CD4-positive, alpha-beta T cell treated with Interferon alpha-2 for 1 hour (primary cell): ENCODE data around the gene UNC13D.
"Not testable (repeated sequence)": the region's sequence is repeated elsewhere in the genome, so short reads cannot be mapped to it uniquely, and the experiment has no call there.

Experiments
- DNase-seq, 2 donors: peaks; one replicate each; pipeline ENCODE4 v3.0.0-alpha.2; 2020 to 2022

The UNC13D gene

GRCh38 chr17:75819116-75819515, 25.1 kb downstream of the UNC13D start:
- no peak for DNase-seq

- DNase-seq = no peak
These were observed 25.8 kb downstream of the UNC13D start for GRCh38 chr17:75818326-75818885.

GRCh38 chr17:75817571-75817970, 26.6 kb downstream of the UNC13D start:
- no peak for DNase-seq

- no peak for DNase-seq
These were observed 27.5 kb downstream of the UNC13D start for GRCh38 chr17:75816693-75817092.

- no peak for DNase-seq
These were observed 28.8 kb downstream of the UNC13D start for GRCh38 chr17:75815399-75815798.

GRCh38 chr17:75814900-75815373, 29.3 kb downstream of the UNC13D start:
- DNase-seq = no peak

- no peak for DNase-seq
These were observed 30.2 kb downstream of the UNC13D start for GRCh38 chr17:75814021-75814395.

- DNase-seq = no peak
These were observed 30.9 kb downstream of the UNC13D start for GRCh38 chr17:75813081-75814020.

GRCh38 chr17:75812096-75813013, 31.8 kb downstream of the UNC13D start:
- no peak for DNase-seq

GRCh38 chr17:75811174-75811573, 33.0 kb downstream of the UNC13D start:
- DNase-seq = no peak

GRCh38 chr17:75810756-75811155, 33.4 kb downstream of the UNC13D start:
- DNase-seq = not testable (repeated sequence)

- DNase-seq = no peak
These were observed 34.0 kb downstream of the UNC13D start for GRCh38 chr17:75810216-75810615.

GRCh38 chr17:75809631-75810111, 34.5 kb downstream of the UNC13D start:
- no peak for DNase-seq

GRCh38 chr17:75808905-75809621, 35.1 kb downstream of the UNC13D start:
- DNase-seq = no peak

- DNase-seq = no peak
These were observed 35.7 kb downstream of the UNC13D start for GRCh38 chr17:75808549-75808904.

- DNase-seq = no peak
These were observed 36.3 kb downstream of the UNC13D start for GRCh38 chr17:75807861-75808260.

GRCh38 chr17:75806822-75807500, 37.2 kb downstream of the UNC13D start:
- DNase-seq = no peak

GRCh38 chr17:75803883-75804282, 40.3 kb downstream of the UNC13D start:
- DNase-seq = no peak

- no peak for DNase-seq
These were observed 44.8 kb downstream of the UNC13D start for GRCh38 chr17:75799402-75799801.

GRCh38 chr17:75795820-75796607, 48.2 kb downstream of the UNC13D start:
- no peak for DNase-seq

- no peak for DNase-seq
These were observed 50.7 kb downstream of the UNC13D start for GRCh38 chr17:75793460-75793859.
